Stimulated activated naive B cell treated with anti-CD40 and anti-IgM and Interleukin-4, amounts not matched to agents 10 μg/mL and 1 μg/mL and 100 μg/mL, for 72 hours (primary cell): ENCODE results near the gene MOB3B.
"Not testable (repeated sequence)": the region's sequence is repeated elsewhere in the genome, so short reads cannot be mapped to it uniquely, and the experiment has no call there.

Experiments used
- ATAC-seq, 2 donors: fragments of 150-1000 bp; cut with Tn5 transposase; replicated peaks; 2 replicates each; pipeline ENCODE4 v1.10.0; 2021; ENCODE audit warnings: moderate library complexity in 1 of 2
- DNase-seq: peaks from one replicate; pipeline ENCODE4 v3.0.0; 2021
- H3K27ac Mint-ChIP-seq: one replicate; pipeline ENCODE4 v1.8.0; 2022; ENCODE audit warnings: mild to moderate bottlenecking, mixed read lengths
- H3K27me3 Mint-ChIP-seq, 2 donors: one replicate each; pipeline ENCODE4 v1.8.0; 2022; ENCODE audit warnings: mixed read lengths in 2 of 2
- H3K36me3 Mint-ChIP-seq, 2 donors: one replicate each; pipeline ENCODE4 v1.8.0; 2022; ENCODE audit warnings: mixed read lengths in 2 of 2, mild to moderate bottlenecking in 1 of 2
- H3K4me1 Mint-ChIP-seq, 2 donors: one replicate each; pipeline ENCODE4 v1.8.0; 2022; ENCODE audit warnings: mixed read lengths in 2 of 2, mild to moderate bottlenecking in 1 of 2
- H3K4me3 Mint-ChIP-seq, 2 donors: one replicate each; pipeline ENCODE4 v1.8.0; 2022; ENCODE audit warnings: mild to moderate bottlenecking in 2 of 2, mixed read lengths in 2 of 2, moderate library complexity in 1 of 2
- H3K9me3 Mint-ChIP-seq, 2 donors: one replicate each; pipeline ENCODE4 v1.8.0; 2022; ENCODE audit warnings: mixed read lengths in 2 of 2, mild to moderate bottlenecking in 1 of 2

Gene MOB3B

GRCh38 chr9:27518809-27519208 lies 10.8 kb downstream of the MOB3B start:
- Mint-ChIP-seq H3K4me3 (no peak overlapping the region), H3K36me3 (peaks cover 4 to 13% of the 10 kb centered on the region in 2 donors), H3K27ac (no peak overlapping the region), H3K9me3 (no peaks in the 10 kb centered on the region), H3K27me3 (no peaks in the 10 kb centered on the region), H3K4me1 (peaks cover 33 to 38% of the 10 kb centered on the region in 2 donors)
- DNase-seq (no peak), ATAC-seq (no peak)

DNA sequence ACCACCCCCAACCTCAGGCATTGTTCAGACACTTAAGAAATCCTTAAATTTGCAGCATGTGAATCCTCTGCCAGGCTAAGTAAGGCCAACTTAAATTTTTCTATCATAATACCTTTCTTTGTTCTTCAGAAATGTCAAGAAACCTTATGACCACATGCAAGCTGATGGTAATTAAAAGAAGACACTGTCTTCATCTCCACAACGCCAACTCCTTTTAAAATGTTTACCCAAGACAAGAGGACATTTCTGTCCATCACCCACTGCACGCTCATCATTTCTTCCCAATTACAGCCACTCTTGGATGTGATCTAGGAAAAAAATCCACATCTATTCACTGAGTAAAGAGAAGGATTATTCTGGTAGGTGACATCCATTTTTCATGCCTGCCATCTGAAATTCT lies 11.6 kb downstream of the MOB3B start:
- Mint-ChIP-seq H3K27me3 (no peaks in the 10 kb centered on the region), H3K27ac (no peak overlapping the region), H3K36me3 (peaks cover 4 to 13% of the 10 kb centered on the region in 2 donors), H3K9me3 (no peaks in the 10 kb centered on the region), H3K4me3 (no peak overlapping the region), H3K4me1 (peaks cover 37 to 39% of the 10 kb centered on the region in 2 donors)
- DNase-seq (no peak), ATAC-seq (no peak)

GRCh38 chr9:27514551-27514950 lies 15.1 kb downstream of the MOB3B start:
- Mint-ChIP-seq H3K4me3 (no peak overlapping the region), H3K27ac (no peak overlapping the region), H3K36me3 (peaks cover 5 to 10% of the 10 kb centered on the region in 2 donors), H3K4me1 (peaks cover 22 to 33% of the 10 kb centered on the region in 2 donors), H3K9me3 (no peaks in the 10 kb centered on the region), H3K27me3 (no peaks in the 10 kb centered on the region)
- ATAC-seq (no peak), DNase-seq (no peak)

GRCh38 chr9:27511771-27512170 lies 17.8 kb downstream of the MOB3B start:
- Mint-ChIP-seq H3K27ac (no peak overlapping the region), H3K27me3 (no peaks in the 10 kb centered on the region), H3K9me3 (no peaks in the 10 kb centered on the region), H3K4me1 (peaks cover 17 to 18% of the 10 kb centered on the region in 2 donors), H3K36me3 (peaks cover 9 to 13% of the 10 kb centered on the region in 2 donors), H3K4me3 (no peak overlapping the region)
- ATAC-seq (no peak), DNase-seq (no peak)

DNA sequence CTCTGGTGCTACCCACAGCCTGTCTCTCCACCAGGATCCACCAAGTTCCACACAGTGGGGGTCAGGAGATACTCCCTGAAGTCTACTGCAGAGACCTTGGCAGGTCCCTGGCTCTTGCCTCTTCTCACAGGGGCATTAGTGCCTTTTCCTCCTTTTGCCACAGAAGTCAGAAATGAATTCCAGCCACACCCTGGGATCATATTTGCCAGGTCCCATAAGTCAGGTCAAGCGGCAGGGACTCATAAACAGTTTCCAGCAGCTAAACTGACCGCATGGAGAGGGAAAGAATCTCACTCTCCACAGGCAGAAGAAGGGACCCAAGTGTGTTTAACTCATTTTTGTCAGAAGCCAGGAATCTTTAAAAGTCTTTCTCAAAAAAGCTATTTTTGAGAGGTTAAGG lies 18.8 kb downstream of the MOB3B start:
- DNase-seq = no peak
- Mint-ChIP-seq H3K4me3 (no peak overlapping the region), H3K9me3 (no peaks in the 10 kb centered on the region), H3K27me3 (no peaks in the 10 kb centered on the region), H3K4me1 (peaks cover 15 to 22% of the 10 kb centered on the region in 2 donors), H3K36me3 (peaks cover 8 to 12% of the 10 kb centered on the region in 2 donors), H3K27ac (peak overlapping the region; percentile 33)
- ATAC-seq = no peak

DNA sequence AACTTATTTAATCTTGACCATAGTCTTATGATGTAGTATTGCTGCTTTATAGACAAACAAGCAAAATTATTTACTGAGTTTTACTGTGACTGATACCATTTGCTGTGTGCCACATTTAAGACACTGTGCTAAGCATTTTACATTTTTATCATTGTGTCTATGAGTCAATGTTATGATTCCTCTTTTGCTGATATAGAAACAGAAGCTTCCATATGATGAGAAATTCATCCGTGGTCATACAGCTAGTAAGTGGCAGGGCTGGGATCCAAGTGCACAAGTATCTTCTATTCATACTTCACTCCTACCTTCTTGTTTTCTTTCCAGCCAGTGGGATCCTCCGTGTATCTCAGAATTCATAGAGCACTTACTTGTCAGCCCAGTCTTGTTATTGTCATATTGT lies 22.6 kb downstream of the MOB3B start:
- H3K4me1 Mint-ChIP-seq = peaks cover 18 to 46% of the 10 kb centered on the region in 2 donors
- no peak overlapping the region for H3K4me3 Mint-ChIP-seq
- DNase-seq = no peak
- ATAC-seq = no peak
- H3K36me3 Mint-ChIP-seq = peaks cover 7 to 13% of the 10 kb centered on the region in 2 donors
- no peaks in the 10 kb centered on the region for H3K9me3 Mint-ChIP-seq
- no peak overlapping the region for H3K27ac Mint-ChIP-seq
- no peaks in the 10 kb centered on the region for H3K27me3 Mint-ChIP-seq

GRCh38 chr9:27505744-27506161 lies 23.9 kb downstream of the MOB3B start:
- Mint-ChIP-seq H3K27me3 (no peaks in the 10 kb centered on the region), H3K4me3 (no peak overlapping the region), H3K27ac (no peak overlapping the region), H3K4me1 (peaks cover 27 to 59% of the 10 kb centered on the region in 2 donors), H3K9me3 (no peaks in the 10 kb centered on the region), H3K36me3 (peaks cover 5 to 18% of the 10 kb centered on the region in 2 donors)
- DNase-seq (no peak), ATAC-seq (no peak)

GRCh38 chr9:27504259-27504658 lies 25.4 kb downstream of the MOB3B start:
- Mint-ChIP-seq H3K4me1 (peaks cover 30 to 74% of the 10 kb centered on the region in 2 donors), H3K27me3 (no peaks in the 10 kb centered on the region), H3K27ac (peak overlapping the region; percentile 9), H3K4me3 (no peak overlapping the region), H3K36me3 (peaks cover 5 to 18% of the 10 kb centered on the region in 2 donors), H3K9me3 (no peaks in the 10 kb centered on the region)
- ATAC-seq (peak; percentile 52 to 71), DNase-seq (no peak)

DNA sequence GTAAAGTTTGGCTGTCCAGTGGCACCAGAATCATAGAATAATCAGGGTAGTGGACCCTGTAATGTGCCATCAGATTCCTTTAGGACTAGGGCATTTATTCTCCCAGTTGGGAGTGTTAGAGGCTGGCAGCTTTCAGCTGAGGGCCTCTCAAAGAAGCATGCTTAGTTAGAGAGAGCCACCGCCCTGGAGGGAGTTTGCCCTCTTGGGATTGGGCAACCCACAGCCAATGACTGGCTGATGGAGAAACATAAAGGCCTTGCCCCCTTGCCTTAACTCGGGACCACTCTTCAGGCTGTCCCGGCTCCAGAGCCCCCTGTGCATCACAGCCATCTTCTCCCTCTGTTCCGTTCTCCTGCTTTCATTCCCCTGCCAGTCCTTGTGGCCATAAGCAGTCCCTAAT lies 26.0 kb downstream of the MOB3B start:
- H3K36me3 Mint-ChIP-seq = peaks cover 5 to 15% of the 10 kb centered on the region in 2 donors
- no peaks in the 10 kb centered on the region for H3K9me3 Mint-ChIP-seq
- peak overlapping the region; percentile 9 for H3K27ac Mint-ChIP-seq
- no peaks in the 10 kb centered on the region for H3K27me3 Mint-ChIP-seq
- peaks cover 30 to 70% of the 10 kb centered on the region in 2 donors for H3K4me1 Mint-ChIP-seq
- no peak for DNase-seq
- no peak overlapping the region for H3K4me3 Mint-ChIP-seq
- ATAC-seq = no peak

DNA sequence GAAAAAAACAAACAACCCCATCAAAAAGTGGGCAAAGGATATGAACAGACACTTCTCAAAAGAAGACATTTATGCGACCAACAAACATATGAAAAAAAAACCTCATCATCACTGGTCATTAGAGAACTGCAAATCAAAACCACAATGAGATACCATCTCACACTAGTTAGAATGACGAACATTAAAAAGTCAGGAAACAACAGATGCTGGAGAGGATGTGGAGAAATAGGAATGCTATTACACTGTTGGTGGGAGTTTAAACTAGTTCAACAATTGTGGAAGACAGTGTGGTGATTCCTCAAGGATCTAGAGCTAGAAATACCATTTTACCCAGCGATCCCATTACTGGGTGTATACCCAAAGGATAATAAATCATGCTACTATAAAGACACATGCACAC lies 28.7 kb downstream of the MOB3B start:
- not testable (repeated sequence) for H3K36me3 Mint-ChIP-seq, H3K27me3 Mint-ChIP-seq, H3K4me3 Mint-ChIP-seq, ATAC-seq, DNase-seq, H3K27ac Mint-ChIP-seq, H3K9me3 Mint-ChIP-seq
- H3K4me1 Mint-ChIP-seq = peaks cover 33 to 78% of the 10 kb centered on the region in 2 donors

GRCh38 chr9:27499451-27499850 lies 30.2 kb downstream of the MOB3B start:
- Mint-ChIP-seq H3K9me3 (no peaks in the 10 kb centered on the region), H3K27ac (no peak overlapping the region), H3K27me3 (no peaks in the 10 kb centered on the region), H3K4me3 (no peak overlapping the region), H3K4me1 (peaks cover 34 to 73% of the 10 kb centered on the region in 2 donors), H3K36me3 (peaks cover under 1 to 9% of the 10 kb centered on the region in 2 donors)
- peak; percentile 77 to 79 for ATAC-seq
- no peak for DNase-seq

- Mint-ChIP-seq H3K4me3 (no peak overlapping the region), H3K4me1 (peaks cover 27 to 59% of the 10 kb centered on the region in 2 donors), H3K9me3 (peaks cover 0 to 3% of the 10 kb centered on the region in 2 donors), H3K27me3 (no peaks in the 10 kb centered on the region), H3K27ac (no peak overlapping the region), H3K36me3 (peaks cover 4 to 13% of the 10 kb centered on the region in 2 donors)
- ATAC-seq (no peak), DNase-seq (no peak)
Measured at GRCh38 chr9:27497883-27498417, 31.7 kb downstream of the MOB3B start.

GRCh38 chr9:27496135-27496504 lies 33.5 kb downstream of the MOB3B start:
- H3K4me3 Mint-ChIP-seq = no peak overlapping the region
- H3K27ac Mint-ChIP-seq = no peak overlapping the region
- no peak for ATAC-seq
- no peaks in the 10 kb centered on the region for H3K27me3 Mint-ChIP-seq
- H3K9me3 Mint-ChIP-seq = peaks cover 0 to 3% of the 10 kb centered on the region in 2 donors
- peaks cover 23 to 56% of the 10 kb centered on the region in 2 donors for H3K4me1 Mint-ChIP-seq
- peaks cover 4 to 12% of the 10 kb centered on the region in 2 donors for H3K36me3 Mint-ChIP-seq
- no peak for DNase-seq

DNA sequence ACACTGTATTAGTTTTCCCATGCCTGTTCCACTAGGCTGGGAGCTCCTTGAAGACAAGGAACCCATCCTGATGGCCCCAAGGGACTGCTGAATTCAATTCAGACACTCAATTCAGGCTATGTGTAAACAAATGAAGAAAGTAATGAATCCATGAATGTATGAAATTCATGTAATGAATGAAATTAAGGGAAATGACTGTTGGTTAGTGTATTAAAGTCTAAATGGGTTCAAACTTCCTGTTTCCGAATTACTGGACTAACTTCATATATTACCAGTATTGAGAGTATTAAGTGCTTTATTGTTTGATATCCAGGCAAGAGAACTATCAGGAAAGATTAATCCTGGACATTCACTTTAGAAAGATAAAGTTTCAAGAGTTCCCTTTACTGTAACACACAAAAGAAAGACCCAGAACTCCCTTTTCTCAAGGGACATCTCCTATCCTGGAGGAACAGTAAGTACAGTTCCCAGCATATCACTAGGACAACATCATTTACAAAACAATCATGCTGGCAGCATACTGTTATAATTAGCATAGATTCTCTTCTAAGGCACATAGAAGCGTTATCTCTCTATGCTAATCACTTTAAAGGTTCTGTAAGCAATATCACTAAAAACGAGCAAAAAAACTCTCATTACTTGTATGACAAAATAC lies 34.0 kb downstream of the MOB3B start:
- DNase-seq (no peak), ATAC-seq (peak; percentile 50 to 53)
- peaks cover 4 to 8% of the 10 kb centered on the region in 2 donors for H3K36me3 Mint-ChIP-seq
- H3K27ac Mint-ChIP-seq = no peak overlapping the region
- no peak overlapping the region for H3K4me3 Mint-ChIP-seq
- peaks cover 0 to 3% of the 10 kb centered on the region in 2 donors for H3K9me3 Mint-ChIP-seq
- H3K4me1 Mint-ChIP-seq = peaks cover 20 to 56% of the 10 kb centered on the region in 2 donors
- H3K27me3 Mint-ChIP-seq = no peaks in the 10 kb centered on the region

DNA sequence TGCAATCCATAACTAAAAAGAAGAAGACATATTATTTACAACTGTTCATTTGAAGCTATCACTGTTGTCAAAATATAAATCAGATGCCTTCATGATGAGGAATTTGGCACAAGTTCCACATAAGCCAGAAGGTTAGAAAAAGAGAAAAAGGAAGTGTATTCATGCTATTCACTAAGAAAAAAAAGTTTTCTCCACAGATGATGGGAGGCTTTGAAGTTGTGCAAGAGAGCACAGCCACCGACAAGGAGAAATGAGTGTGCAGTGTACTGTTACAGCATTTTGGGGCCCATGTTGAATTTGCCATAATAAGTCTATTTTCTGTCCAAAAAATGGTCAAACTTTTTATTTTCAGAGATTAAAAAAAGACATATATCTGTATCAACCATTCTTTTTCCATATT lies 38.5 kb downstream of the MOB3B start:
- Mint-ChIP-seq H3K27ac (no peak overlapping the region), H3K27me3 (no peaks in the 10 kb centered on the region), H3K9me3 (peaks cover 0 to 3% of the 10 kb centered on the region in 2 donors), H3K36me3 (peaks cover 4 to 8% of the 10 kb centered on the region in 2 donors), H3K4me1 (peaks cover 35 to 68% of the 10 kb centered on the region in 2 donors), H3K4me3 (no peak overlapping the region)
- DNase-seq (no peak), ATAC-seq (peak; percentile 72 to 78)
